HCT116 (cell line): ENCODE measurements around the gene GH2. TPM values are rescaled to one million over a fixed set of nuclear protein-coding genes. Genes with fewer than 3 reads are reported as not detected.
"Not testable (repeated sequence)": the region's sequence is repeated elsewhere in the genome, so short reads cannot be mapped to it uniquely, and the experiment has no call there.

Experiments
- ATAC-seq: fragments of 200-7000 bp; cut with Tn5 transposase; 2 replicates; pipeline ENCODE4 v1.9.1; 2020; ENCODE audit warnings: mild to moderate bottlenecking, moderate library complexity
- BruUV-seq: library from RNA; stranded (reverse); fragments of 400-500 nt; replicated peaks from 2 replicates; lab custom pipeline; 2021; lab: Mats Ljungman, UMichigan
- CTCF ChIA-PET: fragments of 300-600 bp; sonication (Branson Sonifier 250); formaldehyde crosslinking; loops from one replicate; lab custom pipeline; 2021; ENCODE audit warnings: antibody characterized with exemption; lab: Charles Lee
- POLR2A ChIA-PET: fragments of 300-600, 350-600 bp; sonication (Branson Sonifier 250); formaldehyde crosslinking; loops from one replicate; lab custom pipeline; 2021; ENCODE audit warnings: antibody characterized with exemption; lab: Charles Lee
- RAD21 ChIA-PET, 2 experiments: fragments of 300-600 bp; sonication (Branson Sonifier 250); formaldehyde crosslinking; loops; one replicate each; lab custom pipeline; 2023; ENCODE audit warnings: low total read pairs in 2 of 2; ENCODE audit not compliant: uncharacterized antibody in 2 of 2, unreplicated experiment in 2 of 2, low non-redundant PET in 1 of 2; lab: Charles Lee
- DNase-seq: peaks from one replicate; pipeline ENCODE4 v3.0.0-alpha.2; 2010; ENCODE audit warnings: low read depth, low spot score
- H2AFZ ChIP-seq: fragments of 200-600 bp; shearing (Covaris generic), sonication (generic); 2 replicates; pipeline ENCODE4 v1.6.1; 2017; ENCODE audit warnings: low read depth, mixed run types, mixed read lengths, antibody characterized with exemption, low read length; ENCODE audit not compliant: poor library complexity, severe bottlenecking
- H3K27ac ChIP-seq: 2 replicates; pipeline ENCODE4 v1.5.1; 2012; ENCODE audit warnings: low read depth, low read length
- H3K27me3 ChIP-seq: fragments of 200-600 bp; sonication (generic); 2 replicates; pipeline ENCODE4 v1.6.1; 2016; ENCODE audit warnings: mixed run types, low read length, mixed read lengths; ENCODE audit not compliant: insufficient read depth
- H3K36me3 ChIP-seq, 2 experiments: fragments of 200-500 bp in 1 of 2; fragments of 200-600 bp in 1 of 2; sonication (Bioruptor generic) in 1 of 2; sonication (generic) in 1 of 2; 2 replicates each; pipeline versions ENCODE4 v1.5.1 to v1.6.1; 2014 to 2016; ENCODE audit warnings: low read length in 2 of 2, inconsistent platforms in 1 of 2, mixed read lengths in 1 of 2, mixed run types in 1 of 2; ENCODE audit not compliant: insufficient read depth in 2 of 2, control insufficient read depth in 1 of 2
- H3K4me1 ChIP-seq, 2 experiments: fragments of 200-600 bp in 1 of 2; sonication (generic) in 1 of 2; 2 replicates each; pipeline versions ENCODE4 v1.5.1 to v1.6.1; 2012 to 2017; ENCODE audit warnings: low read length in 2 of 2, inconsistent platforms in 1 of 2, mild to moderate bottlenecking in 1 of 2, mixed read lengths in 1 of 2, mixed run types in 1 of 2, moderate library complexity in 1 of 2; ENCODE audit not compliant: insufficient read depth in 2 of 2, control insufficient read depth in 1 of 2
- H3K4me2 ChIP-seq: fragments of 200-600 bp; sonication (generic); 2 replicates; pipeline ENCODE4 v1.6.1; 2017; ENCODE audit warnings: mixed run types, low read length, mixed read lengths
- H3K4me3 ChIP-seq, 2 experiments: fragments of 200-600 bp in 1 of 2; sonication (generic) in 1 of 2; replicated peaks in 1 of 2; 2 replicates each; pipeline ENCODE4 v1.5.1; 2011 to 2016; ENCODE audit warnings: low read length in 2 of 2, control low read depth in 1 of 2, low read depth in 1 of 2, mild to moderate bottlenecking in 1 of 2, mixed read lengths in 1 of 2, mixed run types in 1 of 2
- H3K79me2 ChIP-seq: fragments of 200-600 bp; sonication (generic); 2 replicates; pipeline ENCODE4 v1.6.1; 2017; ENCODE audit warnings: mild to moderate bottlenecking, mixed run types, low read length, moderate library complexity, mixed read lengths; ENCODE audit not compliant: insufficient read depth
- H3K9ac ChIP-seq: fragments of 200-600 bp; sonication (generic); 2 replicates; pipeline ENCODE4 v1.6.1; 2016; ENCODE audit warnings: low read length, mixed read lengths
- H3K9me2 ChIP-seq: fragments of 200-600 bp; sonication (generic), shearing (Covaris generic); 2 replicates; pipeline ENCODE4 v1.6.1; 2017; ENCODE audit warnings: mixed run types, mild to moderate bottlenecking, moderate library complexity; ENCODE audit not compliant: insufficient read depth
- H3K9me3 ChIP-seq, 2 experiments: fragments of 200-500 bp in 1 of 2; fragments of 200-600 bp in 1 of 2; sonication (Bioruptor generic) in 1 of 2; sonication (generic) in 1 of 2; 2 replicates each; pipeline ENCODE4 v1.6.1; 2014 to 2017; ENCODE audit warnings: low read length in 2 of 2, mixed read lengths in 2 of 2, inconsistent platforms in 1 of 2, low read depth in 1 of 2, mild to moderate bottlenecking in 1 of 2, mixed run types in 1 of 2, moderate library complexity in 1 of 2; ENCODE audit not compliant: control insufficient read depth in 1 of 2, insufficient read depth in 1 of 2
- H4K20me1 ChIP-seq: fragments of 200-600 bp; sonication (generic), shearing (Covaris generic); 2 replicates; pipeline ENCODE4 v1.6.1; 2017; ENCODE audit warnings: mixed run types, mild to moderate bottlenecking, moderate library complexity; ENCODE audit not compliant: insufficient read depth
- ELF1 ChIP-seq: IDR thresholded peaks from 2 replicates; pipeline ENCODE4 v1.6.1; 2012; ENCODE audit warnings: low read depth, borderline replicate concordance
- JUND ChIP-seq: IDR thresholded peaks from 2 replicates; pipeline ENCODE4 v1.6.1; 2012
- YY1 ChIP-seq: IDR thresholded peaks from 2 replicates; pipeline ENCODE4 v1.6.1; 2011; ENCODE audit warnings: low read length, low read depth, moderate library complexity, mild to moderate bottlenecking; ENCODE audit not compliant: insufficient replicate concordance; ENCODE audit errors: extremely low read depth
- intact Hi-C: fragments of 100-400 bp; cut with micrococcal nuclease; formaldehyde crosslinking; loops from 2 replicates; pipeline ENCODE4 v1.10.0; 2022
- total RNA-seq: library from RNA; stranded (reverse); gene quantifications from one replicate; pipeline ENCODE4 v1.2.1, GENCODE V29; 2021; ENCODE audit not compliant: unreplicated experiment

The GH2 gene
- total RNA-seq, 1 experiment from 2014 or later = not detected

DNA sequence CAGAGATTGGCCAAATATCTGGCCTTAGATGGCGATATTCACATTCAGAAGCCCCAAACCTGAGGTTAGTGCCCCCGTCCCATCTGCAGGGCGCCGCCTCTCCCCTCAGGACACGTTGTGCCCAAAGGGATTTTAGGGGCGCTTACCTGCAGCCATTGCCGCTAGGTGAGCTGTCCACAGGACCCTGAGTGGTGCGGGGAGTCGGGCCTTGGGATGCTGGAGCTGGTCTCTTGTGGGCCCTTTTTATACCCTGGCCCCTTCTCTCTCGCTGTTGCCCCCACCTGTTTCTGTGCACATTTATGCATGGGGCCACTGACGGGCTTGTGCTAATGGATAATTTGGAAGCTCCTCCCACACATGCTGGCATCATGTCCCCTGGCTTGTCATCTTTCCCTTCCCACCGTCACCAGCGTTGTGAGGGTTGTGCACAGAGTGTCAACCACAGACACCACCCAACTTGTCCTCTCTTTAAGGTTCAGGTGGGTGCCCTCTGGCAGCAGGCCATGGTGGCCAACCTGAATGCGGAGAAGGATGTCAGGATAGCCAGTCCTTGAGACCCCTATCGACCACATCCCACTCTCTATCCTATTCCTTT, 29.4 kb upstream of the GH2 start, which contains the start of gene CSHL1:
Gene CSHL1 (minus strand): TSS at position 218 of the 595 bp plus-strand sequence. CDS start 62 bp downstream, at position 156.
- intact Hi-C loops = loop anchor here (5.0 kb wide), 1 partner anchor 371 kb away; no protein-coding TSS in a partner anchor
- no peak for ATAC-seq
- no peak for TF ChIP-seq JUND
- TF ChIP-seq, all 23 proteins: peak for 0
- CTCF ChIA-PET = interaction anchor here (0.6 to 3.6 kb wide), 11 partner anchors 8 to 303 kb away, joined by 3 to 28 read pairs (median 6); partner anchors contain the start of gene GH1
- H3K27ac ChIP-seq = no peak within 1 kb of the TSS
- no peak within 1 kb of the TSS for H3K4me2 ChIP-seq
- no peak within 1 kb of the TSS for H2AFZ ChIP-seq
- no peaks in the 10 kb centered on the region for H3K4me1 ChIP-seq
- no peak within 1 kb of the TSS for H3K9ac ChIP-seq
- no peaks in the 10 kb centered on the region for H3K9me2 ChIP-seq
- POLR2A ChIA-PET = interaction anchor here (1.4 kb wide), 1 partner anchor 234 kb away, joined by 5 read pairs; no protein-coding TSS in a partner anchor
- RAD21 ChIA-PET = interaction anchor here (1.5 to 2.3 kb wide), 2 partner anchors 36 to 222 kb away, joined by 4 to 7 read pairs; no protein-coding TSS in a partner anchor
- no peaks in the 10 kb centered on the region for H3K36me3 ChIP-seq
- DNase-seq = no peak
- BruUV-seq = no TSS peak
- no peaks in the 10 kb centered on the region for H3K9me3 ChIP-seq
- H3K4me3 ChIP-seq = no peak within 1 kb of the TSS
- no peaks in the 10 kb centered on the region for H3K79me2 ChIP-seq
- H3K27me3 ChIP-seq = no peaks in the 10 kb centered on the region; the same call in 1 of the 2 replicates
- no peaks in the 10 kb centered on the region for H4K20me1 ChIP-seq

DNA sequence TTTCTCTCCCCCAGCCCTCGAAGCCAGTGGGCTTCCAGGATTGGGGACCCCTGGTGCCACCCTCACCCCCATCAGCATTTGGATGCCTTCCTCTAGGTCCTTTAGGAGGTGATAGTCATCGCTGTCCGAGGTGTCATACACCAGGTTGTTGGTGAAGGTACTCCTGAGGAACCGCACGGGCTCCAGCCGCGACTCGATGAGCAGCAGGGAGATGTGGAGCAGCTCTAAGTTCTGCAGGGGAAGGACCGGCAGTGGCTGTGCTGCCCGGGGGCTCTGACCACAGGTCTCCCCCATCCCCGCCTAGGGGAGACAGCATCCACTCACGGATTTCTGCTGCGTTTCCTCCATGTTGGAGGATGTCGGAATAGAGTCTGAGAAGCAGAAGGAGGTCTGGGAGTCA, 28.4 kb upstream of the GH2 start:
- H3K27me3 ChIP-seq = no peaks in the 10 kb centered on the region; the same call in 1 of the 2 replicates
- ChIA-PET CTCF (interaction anchor here (1.1 to 3.6 kb wide), 5 partner anchors 9 to 223 kb away, joined by 3 to 28 read pairs (median 8); partner anchors contain the start of gene GH1), RAD21 (no interaction called here), POLR2A (no interaction called here)
- no peaks in the 10 kb centered on the region for H3K79me2 ChIP-seq
- no peak for TF ChIP-seq YY1
- no peak for TF ChIP-seq ELF1
- BruUV-seq = no TSS peak
- no peak for DNase-seq
- no peak overlapping the region for H3K4me2 ChIP-seq
- no peak overlapping the region for H2AFZ ChIP-seq
- no peaks in the 10 kb centered on the region for H3K4me1 ChIP-seq
- H3K9me3 ChIP-seq = no peaks in the 10 kb centered on the region
- no peak overlapping the region for H3K27ac ChIP-seq
- H3K4me3 ChIP-seq = no peak overlapping the region
- no peak for ATAC-seq
- intact Hi-C loops = loop anchor here (5.0 kb wide), 1 partner anchor 372 kb away; no protein-coding TSS in a partner anchor
- H3K36me3 ChIP-seq = no peaks in the 10 kb centered on the region
- H4K20me1 ChIP-seq = no peaks in the 10 kb centered on the region
- H3K9me2 ChIP-seq = no peaks in the 10 kb centered on the region
- no peak overlapping the region for H3K9ac ChIP-seq

DNA sequence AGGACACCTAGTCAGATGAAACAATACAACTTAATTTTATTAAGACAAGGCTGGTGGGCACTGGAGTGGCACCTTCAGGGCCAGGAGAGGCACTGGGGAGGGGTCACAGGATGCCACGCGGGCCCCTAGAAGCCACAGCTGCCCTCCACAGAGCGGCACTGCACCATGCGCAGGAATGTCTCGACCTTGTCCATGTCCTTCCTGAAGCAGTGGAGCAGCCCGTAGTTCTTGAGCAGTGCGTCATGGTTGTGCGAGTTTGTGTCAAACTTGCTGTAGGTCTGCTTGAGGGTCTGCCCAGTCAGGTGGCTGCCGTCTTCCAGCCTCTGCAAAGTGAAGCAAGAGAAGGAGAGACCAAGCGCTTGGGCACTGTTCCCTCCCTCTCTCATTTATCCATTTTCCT, 27.8 kb upstream of the GH2 start:
- CTCF ChIA-PET, ATAC-seq: not testable (repeated sequence)

More for the DNA sequence above, 27.8 kb upstream of the GH2 start:
- H4K20me1 ChIP-seq, intact Hi-C loops, H2AFZ ChIP-seq, H3K4me1 ChIP-seq, H3K4me2 ChIP-seq, H3K79me2 ChIP-seq, H3K36me3 ChIP-seq, BruUV-seq, H3K9me2 ChIP-seq, DNase-seq, H3K27ac ChIP-seq, H3K9me3 ChIP-seq, H3K27me3 ChIP-seq, POLR2A ChIA-PET, H3K4me3 ChIP-seq, H3K9ac ChIP-seq, RAD21 ChIA-PET: not testable (repeated sequence)
